ENCODE data around the gene RAP1GAP2.

RAP1GAP2 gene

DNA sequence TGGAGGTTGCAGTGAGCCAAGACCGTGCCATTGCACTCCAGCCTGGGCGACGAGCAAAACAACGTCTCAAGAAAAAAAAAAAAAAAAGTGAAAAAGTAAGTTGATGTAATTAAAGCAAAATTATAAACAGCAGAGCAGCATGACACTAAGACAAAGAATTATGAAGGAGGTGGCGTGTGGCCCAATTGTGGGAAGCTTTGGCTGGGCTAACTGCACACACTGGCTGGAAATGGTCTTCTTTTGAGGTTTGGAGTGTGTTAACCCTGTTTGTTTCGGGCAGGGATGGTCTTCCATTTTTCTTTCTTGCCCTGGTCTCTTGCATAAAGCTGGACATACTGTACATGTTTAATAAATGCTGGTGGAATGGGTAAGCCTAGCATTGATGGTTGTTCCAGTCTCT lies 54.8 kb downstream of the RAP1GAP2 start:
- no peak overlapping the region for H3K27ac ChIP-seq

DNA sequence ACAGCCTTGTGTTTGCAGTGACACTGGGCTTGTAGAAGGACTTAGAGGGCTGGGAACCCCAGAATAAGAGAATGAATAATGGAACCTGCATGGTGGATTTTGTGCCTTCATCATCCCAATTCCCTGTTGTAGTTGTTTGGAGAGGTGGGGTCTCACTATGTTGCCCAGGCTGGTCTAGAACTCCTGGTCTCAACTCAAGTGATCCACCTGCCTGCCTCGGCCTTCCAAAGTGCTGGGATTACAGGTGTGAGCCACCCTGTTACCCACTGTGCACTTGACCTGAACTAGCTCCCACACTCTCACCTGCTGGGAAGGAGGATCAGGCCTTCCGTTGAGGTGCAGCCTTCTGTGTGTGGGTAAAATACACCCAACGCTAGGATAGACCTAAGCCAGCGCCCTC lies 55.4 kb downstream of the RAP1GAP2 start:
- H3K27ac ChIP-seq: no peak overlapping the region
- TF ChIP-seq, protein P1, sequence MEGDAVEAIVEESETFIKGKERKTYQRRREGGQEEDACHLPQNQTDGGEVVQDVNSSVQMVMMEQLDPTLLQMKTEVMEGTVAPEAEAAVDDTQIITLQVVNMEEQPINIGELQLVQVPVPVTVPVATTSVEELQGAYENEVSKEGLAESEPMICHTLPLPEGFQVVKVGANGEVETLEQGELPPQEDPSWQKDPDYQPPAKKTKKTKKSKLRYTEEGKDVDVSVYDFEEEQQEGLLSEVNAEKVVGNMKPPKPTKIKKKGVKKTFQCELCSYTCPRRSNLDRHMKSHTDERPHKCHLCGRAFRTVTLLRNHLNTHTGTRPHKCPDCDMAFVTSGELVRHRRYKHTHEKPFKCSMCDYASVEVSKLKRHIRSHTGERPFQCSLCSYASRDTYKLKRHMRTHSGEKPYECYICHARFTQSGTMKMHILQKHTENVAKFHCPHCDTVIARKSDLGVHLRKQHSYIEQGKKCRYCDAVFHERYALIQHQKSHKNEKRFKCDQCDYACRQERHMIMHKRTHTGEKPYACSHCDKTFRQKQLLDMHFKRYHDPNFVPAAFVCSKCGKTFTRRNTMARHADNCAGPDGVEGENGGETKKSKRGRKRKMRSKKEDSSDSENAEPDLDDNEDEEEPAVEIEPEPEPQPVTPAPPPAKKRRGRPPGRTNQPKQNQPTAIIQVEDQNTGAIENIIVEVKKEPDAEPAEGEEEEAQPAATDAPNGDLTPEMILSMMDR (conservative IDR thresholded peaks at IDR 0.05): no peak
- TF ChIP-seq ZFX (IDR thresholded peaks at IDR 0.05): no peak

More for the DNA sequence above, 54.8 kb downstream of the RAP1GAP2 start:
- no peak for TF ChIP-seq ZFX (IDR thresholded peaks at IDR 0.05)
- TF ChIP-seq, protein P1 (conservative IDR thresholded peaks at IDR 0.05): no peak

DNA sequence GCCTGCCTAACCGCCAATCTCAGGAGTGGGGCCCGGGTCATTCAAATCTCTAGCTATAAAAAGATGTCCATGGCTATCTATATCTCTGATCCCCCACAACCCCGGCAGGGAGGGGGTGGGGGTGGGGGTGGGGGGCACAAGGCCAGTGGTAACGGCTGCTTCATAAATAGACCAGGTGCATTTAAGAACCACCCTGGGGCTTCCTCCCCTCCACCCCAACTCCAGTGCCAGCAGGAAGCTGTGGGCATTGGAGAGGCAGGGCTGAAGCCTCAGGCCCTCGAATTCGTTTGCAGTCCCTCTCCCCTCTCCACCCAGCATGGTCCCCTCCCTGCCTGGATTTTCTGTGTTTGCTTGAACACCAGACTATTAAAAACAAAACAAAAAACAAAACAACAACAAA lies 56.0 kb downstream of the RAP1GAP2 start:
- TF ChIP-seq ZFX (IDR thresholded peaks at IDR 0.05): no peak
- TF ChIP-seq, protein P1 (conservative IDR thresholded peaks at IDR 0.05): no peak
- no peak overlapping the region for H3K27ac ChIP-seq

DNA sequence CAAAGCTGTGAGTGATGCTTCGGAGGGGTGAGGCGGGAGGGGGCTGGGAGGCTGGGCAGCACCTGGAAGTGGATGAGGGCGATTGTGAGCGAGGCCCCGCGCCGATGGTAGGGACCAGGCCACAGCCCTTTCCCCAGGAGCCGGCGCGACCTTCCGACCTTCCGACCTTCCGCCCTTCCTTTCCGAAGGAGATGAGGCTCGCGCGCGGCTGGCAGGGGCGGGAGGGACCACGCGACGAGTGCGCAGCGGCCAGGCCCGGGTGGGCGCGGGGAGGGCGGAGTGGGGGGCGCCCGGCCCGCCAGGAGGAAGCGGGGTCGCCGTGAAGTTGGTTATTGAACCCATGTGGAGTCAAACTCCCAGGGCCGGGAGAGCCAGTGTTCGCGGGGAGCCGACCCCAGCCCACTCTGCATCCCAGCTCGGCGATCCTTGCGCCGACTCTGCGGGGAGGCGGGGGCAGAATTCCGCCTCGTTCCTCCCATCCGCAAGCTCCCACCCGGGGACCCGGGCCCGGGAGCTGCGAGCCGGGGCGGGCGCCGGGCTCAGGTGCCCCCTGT lies 56.6 kb downstream of the RAP1GAP2 start:
- H3K27ac ChIP-seq: peak overlapping the region; percentile 60; the same call in 1 of the 2 replicates
- no peak for TF ChIP-seq ZFX (IDR thresholded peaks at IDR 0.05)
- TF ChIP-seq, protein P1 (conservative IDR thresholded peaks at IDR 0.05): no peak

DNA sequence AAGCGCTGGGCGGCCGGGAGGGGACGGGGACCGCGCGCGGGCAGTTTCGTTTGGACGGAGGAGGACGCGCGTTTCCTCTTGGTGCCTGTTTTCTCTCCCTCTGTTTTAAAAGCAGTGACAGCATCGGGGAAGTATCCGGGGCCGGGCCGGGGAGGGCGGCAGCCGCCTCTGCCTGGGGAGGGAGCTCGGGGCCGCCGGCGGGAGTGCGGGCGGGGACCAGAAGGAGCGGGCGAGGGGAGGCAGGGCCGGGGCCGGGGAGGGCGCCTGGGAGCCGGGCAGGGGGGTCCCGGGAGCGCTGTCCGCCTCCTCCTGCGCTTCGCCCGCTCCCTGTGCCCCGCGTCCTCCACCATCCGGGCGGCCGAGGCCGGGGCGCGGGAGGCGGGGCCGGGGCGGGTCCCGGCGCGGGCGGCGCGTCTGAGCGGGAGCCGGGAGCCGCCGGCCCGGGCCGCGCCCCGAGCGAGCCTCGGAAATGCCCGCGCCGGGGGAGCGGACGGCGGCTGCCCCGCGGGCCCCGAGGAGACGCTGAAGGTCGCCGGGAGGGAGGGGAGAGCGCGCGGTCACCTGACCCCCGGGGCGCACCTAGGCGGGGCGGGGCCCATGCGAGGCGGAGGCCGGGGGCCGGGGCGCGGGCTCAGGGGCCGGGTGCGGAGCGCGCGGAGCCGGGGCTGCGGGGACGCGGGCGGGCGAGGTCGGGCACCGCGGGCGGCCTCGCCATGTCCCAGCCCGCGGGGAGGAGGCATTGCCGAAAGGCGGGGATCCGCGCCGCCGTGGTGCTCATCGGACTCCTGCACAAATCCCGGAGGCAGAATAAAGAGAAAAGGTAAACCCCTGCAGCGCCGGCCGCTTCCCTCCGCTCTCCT lies 57.3 kb downstream of the RAP1GAP2 start:
- TF ChIP-seq, protein P1 (conservative IDR thresholded peaks at IDR 0.05): no peak
- TF ChIP-seq ZFX (IDR thresholded peaks at IDR 0.05): peak; percentile 43; the same call in 1 of the 2 replicates
- peak overlapping the region; percentile 60 for H3K27ac ChIP-seq

DNA sequence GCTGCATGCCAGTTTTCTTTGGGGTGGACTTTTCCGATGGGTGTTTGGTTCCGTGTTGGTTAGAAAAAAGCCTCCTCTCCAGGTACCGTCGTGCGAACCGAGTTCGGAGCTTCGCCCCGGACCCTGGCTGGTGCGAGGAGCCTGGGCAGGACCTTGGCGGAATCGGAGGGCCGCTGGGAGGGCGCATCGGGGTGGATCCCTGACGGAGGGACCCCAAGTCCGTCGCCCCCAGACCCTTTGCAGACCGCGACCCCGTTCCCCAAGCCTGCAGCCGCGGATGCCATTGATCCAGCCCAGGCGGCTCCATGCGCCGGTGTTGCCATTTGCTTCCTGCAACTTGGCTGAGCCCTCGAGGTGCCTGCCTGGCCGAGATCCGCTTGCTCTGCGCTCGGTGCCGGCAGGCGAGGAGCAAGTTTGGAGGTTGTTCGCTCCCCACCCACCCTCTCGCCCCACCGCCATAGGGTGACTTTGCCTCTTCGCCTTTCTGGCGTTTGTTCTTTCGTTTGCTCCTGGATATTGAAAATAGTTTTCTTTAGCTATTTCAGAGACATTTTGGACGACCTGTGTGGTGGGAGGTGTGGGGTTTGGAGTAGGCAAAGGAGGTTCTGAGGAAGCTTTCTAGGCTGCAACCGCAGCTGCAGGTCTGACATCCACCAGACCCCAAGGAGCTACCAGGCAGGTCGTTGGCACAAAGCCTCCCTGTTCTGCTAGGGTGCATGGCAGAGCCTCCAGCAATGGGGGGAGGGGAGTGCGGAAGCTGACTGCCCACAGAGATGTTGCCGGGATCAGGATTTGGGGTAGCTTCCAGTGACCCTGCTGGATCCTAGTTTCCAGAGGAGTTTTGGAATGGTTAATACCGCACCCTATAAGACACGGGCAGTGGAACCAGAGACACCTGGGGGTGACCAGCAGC lies 58.2 kb downstream of the RAP1GAP2 start:
- peak overlapping the region; percentile 60 for H3K27ac ChIP-seq
- TF ChIP-seq, protein P1 (conservative IDR thresholded peaks at IDR 0.05): no peak
- TF ChIP-seq ZFX (IDR thresholded peaks at IDR 0.05): no peak

Data from C4-2B (cell line).